GM19043 (cell line): Measurements from ENCODE around the gene PHRF1.

Experiments
- ATAC-seq: cut with Tn5 transposase; IDR thresholded peaks from one replicate; pipeline ENCODE4 v1.9.1; 2021; ENCODE audit warnings: low read depth; ENCODE audit not compliant: unreplicated experiment

The PHRF1 gene, protein sequence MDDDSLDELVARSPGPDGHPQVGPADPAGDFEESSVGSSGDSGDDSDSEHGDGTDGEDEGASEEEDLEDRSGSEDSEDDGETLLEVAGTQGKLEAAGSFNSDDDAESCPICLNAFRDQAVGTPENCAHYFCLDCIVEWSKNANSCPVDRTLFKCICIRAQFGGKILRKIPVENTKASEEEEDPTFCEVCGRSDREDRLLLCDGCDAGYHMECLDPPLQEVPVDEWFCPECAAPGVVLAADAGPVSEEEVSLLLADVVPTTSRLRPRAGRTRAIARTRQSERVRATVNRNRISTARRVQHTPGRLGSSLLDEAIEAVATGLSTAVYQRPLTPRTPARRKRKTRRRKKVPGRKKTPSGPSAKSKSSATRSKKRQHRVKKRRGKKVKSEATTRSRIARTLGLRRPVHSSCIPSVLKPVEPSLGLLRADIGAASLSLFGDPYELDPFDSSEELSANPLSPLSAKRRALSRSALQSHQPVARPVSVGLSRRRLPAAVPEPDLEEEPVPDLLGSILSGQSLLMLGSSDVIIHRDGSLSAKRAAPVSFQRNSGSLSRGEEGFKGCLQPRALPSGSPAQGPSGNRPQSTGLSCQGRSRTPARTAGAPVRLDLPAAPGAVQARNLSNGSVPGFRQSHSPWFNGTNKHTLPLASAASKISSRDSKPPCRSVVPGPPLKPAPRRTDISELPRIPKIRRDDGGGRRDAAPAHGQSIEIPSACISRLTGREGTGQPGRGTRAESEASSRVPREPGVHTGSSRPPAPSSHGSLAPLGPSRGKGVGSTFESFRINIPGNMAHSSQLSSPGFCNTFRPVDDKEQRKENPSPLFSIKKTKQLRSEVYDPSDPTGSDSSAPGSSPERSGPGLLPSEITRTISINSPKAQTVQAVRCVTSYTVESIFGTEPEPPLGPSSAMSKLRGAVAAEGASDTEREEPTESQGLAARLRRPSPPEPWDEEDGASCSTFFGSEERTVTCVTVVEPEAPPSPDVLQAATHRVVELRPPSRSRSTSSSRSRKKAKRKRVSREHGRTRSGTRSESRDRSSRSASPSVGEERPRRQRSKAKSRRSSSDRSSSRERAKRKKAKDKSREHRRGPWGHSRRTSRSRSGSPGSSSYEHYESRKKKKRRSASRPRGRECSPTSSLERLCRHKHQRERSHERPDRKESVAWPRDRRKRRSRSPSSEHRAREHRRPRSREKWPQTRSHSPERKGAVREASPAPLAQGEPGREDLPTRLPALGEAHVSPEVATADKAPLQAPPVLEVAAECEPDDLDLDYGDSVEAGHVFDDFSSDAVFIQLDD (N-terminal part only)

GRCh38 chr11:575996-576768 is at the start of gene PHRF1:
TSS of gene PHRF1 (plus strand) at chr11:576470. CDS start at chr11:581513, 5,043 bp downstream.
- peak; percentile 77 for ATAC-seq

- no peak for ATAC-seq
These were observed 48.0 kb upstream of the PHRF1 start for GRCh38 chr11:528166-528814.

DNA sequence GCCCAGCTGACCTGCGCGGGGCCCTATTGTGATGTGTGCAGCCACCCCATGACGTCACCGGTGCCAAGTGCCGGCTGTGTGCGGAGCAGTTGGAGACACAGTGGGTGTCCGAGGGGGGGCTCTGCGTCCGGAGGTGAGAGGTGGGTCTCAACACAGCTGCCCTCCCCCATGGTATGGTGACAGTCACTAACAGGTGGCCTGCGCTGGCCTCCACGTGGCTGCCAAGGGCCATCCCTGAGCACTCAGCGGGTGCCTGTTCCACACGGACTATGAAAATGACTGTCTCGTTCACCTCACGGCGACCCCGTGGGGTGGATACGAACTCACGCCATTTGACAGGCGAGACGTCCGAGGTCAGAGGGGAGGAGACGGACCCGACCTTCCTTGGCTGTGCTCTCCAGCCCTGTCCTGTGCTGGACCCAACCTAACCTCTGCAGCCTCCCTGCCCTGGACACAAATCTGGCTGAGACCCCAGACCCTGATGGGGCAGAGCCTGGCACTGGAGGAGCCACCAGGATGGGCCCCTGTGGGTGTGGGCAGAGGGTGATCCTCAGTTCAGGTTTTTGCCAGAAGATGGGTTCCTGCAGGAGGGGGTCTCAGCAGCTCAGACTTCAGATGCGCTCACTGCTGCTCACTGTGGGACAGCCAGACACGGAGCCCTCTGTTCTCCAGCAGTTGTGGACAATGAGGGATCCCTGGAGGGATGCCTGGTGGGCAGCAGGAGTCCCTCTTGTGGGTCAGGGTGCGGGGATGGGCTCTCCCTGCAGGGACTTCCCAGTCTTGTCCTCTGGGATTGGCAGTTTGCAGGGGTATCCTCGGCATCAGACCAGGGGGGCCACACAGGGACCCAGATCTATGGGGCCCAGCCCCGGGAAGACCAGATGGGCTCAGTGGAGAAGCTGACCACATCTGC is 47.2 kb upstream of the PHRF1 start:
- no peak for ATAC-seq

DNA sequence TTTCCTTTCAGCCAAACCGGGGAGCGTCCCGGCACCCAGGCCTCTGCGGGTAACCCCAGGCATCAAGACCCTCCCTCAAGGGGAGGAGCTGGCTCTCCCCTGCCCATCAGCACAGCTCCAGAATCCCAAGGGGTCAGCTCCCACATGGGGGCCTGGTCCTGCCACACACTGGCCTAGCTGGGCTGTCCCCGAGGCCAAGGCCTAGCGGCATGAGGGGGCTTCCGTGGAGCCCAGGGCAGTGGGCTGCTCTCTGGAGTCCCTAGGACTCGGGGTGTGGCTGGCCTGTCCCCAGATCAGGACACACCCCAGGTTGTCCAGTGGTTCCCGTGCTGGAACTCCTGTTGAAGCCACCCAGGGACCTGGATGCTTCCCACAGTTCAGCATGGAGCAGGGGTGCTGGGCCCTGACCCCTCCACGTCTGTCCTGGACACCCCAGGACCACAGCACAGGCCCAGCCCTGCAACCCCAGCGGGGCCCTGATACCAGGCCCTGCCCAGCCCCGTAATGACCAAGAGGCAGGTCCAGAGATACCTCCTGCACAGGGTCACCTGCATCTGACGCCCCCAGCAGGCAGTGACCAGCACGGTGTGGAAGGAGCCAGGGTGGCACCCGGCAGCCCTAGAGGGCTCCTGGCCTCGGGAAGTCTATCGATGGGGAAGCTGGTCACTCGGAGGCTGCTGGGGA is 46.4 kb upstream of the PHRF1 start:
- no peak for ATAC-seq

DNA sequence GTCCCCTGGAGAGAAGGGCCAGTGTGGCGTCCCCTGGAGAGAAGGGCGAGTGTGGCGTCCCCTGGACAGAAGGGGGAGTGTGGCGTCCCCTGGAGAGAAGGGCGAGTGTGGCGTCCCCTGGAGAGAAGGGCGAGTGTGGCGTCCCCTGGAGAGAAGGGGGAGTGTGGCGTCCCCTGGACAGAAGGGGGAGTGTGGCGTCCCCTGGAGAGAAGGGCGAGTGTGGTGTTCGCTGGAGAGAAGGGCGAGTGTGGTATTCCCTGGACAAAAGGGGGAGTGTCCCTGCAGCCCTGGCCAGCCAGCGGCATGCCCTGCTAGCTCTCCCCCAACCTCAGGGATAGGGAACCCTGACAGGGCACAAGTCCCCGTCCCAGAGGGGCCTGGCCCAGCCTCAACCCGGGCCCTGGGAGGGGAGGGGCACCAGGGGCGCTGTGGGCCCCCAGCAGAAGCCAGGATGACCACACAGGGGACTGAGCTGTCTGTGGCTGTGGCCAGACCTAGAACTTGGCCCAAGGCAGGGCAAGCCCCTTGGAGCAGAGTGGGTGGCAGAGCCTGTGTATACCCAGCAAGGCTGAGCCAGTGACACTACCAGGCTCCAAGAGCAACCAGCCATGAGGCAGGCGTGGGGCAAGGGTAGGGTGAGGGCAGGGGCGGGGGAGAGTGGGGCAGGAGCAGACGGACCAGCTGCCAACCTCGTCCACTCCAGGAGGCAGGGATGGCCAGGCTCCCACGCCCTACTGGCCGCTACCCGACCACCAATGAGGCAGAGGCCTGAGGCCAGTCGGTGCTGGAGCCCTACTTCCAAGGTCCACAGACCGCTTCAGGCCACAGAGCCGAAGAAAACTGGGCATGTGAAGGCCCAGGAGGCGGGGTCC is 45.1 kb upstream of the PHRF1 start:
- ATAC-seq, result no peak

- ATAC-seq, result no peak
These were observed 44.2 kb upstream of the PHRF1 start for GRCh38 chr11:531919-532526.

DNA sequence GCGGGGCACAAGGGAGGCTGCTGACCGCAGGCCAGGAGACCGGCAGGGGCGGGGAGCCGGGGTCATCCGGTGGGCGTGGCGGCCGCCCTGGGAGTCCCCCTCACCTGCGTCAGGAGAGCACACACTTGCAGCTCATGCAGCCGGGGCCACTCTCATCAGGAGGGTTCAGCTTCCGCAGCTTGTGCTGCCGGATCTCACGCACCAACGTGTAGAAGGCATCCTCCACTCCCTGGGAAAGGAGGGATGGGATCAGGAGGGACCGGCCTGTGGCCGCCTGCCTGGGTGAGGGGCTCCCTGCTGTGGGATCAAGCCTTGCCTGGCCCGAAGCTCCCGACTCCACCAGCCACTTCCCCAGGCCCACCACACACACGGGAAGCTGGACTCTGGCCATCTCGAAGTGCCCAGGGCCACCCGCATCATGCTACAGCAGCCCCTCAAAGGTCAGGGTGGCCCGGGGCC is 43.7 kb upstream of the PHRF1 start:
- ATAC-seq, result no peak

- ATAC-seq, result no peak
These were observed 43.2 kb upstream of the PHRF1 start for GRCh38 chr11:532986-533585.

DNA sequence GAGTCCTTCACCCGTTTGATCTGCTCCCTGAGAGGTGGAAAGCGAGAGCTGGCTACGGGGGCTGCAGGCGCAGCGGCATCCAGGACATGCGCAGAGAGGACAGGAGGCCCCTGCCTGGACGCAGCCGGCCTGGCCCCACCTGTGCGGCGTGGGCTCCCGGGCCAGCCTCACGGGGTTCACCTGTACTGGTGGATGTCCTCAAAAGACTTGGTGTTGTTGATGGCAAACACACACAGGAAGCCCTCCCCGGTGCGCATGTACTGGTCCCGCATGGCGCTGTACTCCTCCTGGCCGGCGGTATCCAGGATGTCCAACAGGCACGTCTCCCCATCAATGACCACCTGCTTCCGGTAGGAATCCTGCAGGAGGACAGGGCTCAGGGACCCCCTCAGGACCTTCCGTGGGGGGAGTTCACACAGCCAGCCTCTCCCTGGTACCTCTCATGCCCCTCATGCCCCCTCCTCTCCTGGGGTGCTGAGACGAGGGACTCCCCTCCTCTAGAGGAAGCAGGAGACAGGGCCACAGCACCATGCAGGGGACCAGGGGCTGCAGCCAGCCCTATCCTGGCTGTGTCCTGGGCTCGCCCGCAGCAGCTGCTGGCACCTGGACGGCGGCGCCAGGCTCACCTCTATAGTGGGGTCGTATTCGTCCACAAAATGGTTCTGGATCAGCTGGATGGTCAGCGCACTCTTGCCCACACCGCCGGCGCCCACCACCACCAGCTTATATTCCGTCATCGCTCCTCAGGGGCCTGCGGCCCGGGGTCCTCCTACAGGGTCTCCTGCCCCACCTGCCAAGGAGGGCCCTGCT is 42.5 kb upstream of the PHRF1 start:
- no peak for ATAC-seq

DNA sequence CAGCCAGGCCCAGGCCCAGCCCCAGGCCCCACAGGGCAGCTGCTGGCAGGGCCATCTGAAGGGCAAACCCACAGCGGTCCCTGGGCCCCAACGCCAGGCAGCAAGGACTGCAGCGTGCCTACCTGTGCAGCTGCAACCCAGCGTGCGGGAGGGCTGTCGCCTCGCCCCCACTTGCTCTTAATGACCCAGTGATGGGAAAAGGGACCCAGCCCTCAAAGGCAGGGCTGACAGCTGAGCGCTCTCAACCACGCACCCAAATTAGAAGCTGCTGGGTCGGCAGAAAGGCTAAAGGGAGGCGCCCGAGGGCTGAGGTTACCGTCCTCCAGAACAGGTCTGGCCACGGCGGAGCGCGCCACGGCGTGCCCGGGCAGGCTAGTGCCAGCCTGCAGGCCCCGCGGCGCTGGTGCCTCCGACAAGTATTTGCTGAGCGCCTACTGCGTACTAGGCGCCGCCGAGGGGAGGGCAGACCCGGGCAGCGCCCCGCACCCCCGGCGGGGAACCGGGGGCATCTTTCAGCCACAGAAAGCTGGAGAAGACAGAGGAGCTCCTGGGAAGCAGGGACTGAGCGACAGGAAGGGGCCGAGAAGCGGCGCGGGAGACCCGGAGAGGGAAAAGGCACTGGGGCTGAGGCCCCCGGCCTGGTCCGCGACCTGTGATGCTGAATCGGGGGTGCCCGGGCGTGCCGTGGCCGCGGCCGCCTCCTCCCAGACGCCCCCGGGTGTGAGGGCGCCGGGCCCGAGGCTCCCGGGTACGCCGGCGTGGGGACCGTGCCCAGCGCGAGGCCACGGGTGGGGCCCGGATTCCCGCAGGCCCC is 41.7 kb upstream of the PHRF1 start:
- ATAC-seq, result no peak

GRCh38 chr11:535210-535518 is 41.1 kb upstream of the PHRF1 start:
- peak; percentile 15 for ATAC-seq

DNA sequence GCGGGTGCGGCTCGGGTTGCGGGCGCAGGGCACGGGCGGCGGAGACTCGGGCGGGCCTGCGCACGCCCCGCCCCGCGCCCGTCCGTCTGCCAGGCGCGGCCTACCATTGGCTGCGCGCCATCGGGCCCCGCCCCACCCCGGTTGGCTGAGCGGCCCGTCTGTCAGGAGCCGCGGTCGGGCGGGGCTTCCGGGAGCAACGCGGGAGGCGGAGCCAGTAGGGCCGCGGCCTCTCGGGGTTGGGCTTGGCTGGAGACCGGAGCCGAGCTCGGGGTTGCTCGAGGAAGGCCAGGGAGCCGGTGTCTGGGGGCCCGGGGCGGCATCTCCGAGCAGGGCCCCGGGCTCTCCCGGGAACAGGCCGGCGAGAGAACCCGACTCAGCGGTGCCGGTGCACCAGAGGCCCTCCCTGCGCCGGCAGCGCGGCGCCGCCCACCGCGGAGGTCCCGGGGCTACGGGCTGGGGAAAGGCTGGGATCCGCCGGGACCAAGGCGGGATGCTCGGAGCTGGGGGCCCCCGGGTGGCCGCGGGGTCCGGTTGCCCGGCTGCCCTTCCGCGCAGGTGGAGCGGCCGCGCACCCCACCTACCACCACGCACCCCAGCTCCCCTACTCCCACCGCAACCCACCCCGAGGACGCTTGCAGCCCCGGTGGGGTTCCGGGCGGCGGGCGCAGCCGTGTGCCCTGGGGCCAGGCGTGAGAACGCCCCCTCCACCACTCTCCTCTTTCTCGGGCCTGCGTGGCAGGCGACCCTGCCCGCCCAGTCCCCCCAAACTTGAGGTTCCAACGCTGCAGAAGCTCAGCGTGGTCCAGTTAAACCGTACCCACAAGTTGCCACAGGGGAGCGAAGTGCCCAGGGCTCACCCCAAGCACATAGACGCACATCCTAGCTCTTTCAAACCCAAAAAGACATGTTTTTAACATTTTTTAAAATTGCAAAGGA is 40.5 kb upstream of the PHRF1 start, which contains the start of gene HRAS:
TSS of gene HRAS (minus strand) at position 58 of the 936 bp plus-strand sequence.
- peak; percentile 83 for ATAC-seq

DNA sequence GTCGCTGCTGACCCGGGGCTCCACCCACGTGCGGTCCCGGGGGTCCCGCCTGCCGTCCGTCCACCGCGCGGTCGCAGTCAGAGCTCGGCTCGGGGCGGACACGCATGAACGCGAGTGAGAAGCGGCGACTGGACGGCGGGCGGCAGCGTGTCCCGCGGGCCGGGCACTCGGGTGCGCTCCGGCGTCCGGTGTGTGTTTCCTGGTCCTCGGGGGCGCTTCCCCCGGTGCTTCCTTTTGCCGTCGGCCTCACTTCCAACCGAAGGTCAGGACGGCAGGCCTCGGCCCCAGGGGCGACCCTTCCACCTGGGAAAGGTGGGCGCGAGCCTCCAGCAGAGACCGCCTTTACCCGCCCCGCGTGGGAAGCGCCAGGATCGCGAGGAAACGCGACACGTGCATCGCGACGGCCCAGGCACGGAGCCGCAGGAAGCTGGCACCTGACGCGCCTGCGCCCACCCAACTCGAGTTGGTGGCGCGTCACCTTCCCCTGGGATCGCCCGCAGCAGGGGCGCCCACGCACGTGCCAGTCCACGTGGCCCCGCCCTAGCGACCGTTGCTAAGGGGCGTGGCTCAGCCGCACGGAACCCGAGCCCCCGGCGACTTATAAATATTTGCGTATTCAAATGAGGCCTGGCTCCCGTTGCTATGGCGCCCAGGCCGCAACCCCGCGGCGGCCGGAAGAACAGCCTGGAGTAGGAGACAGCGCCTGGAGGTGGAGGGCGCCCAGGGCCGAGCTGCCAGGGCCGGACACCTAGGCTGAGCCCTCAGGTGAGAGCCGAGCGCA is 39.2 kb upstream of the PHRF1 start, which contains the start of gene LRRC56:
TSS of gene LRRC56 (plus strand) at position 687 of the 781 bp plus-strand sequence. CDS start 3,158 bp downstream, outside the sequence.
- ATAC-seq, result peak; percentile 59
